Measurements from ENCODE around the gene AHNAK.
"Not testable (repeated sequence)": the region's sequence is repeated elsewhere in the genome, so short reads cannot be mapped to it uniquely, and the experiment has no call there.

Gene AHNAK

DNA sequence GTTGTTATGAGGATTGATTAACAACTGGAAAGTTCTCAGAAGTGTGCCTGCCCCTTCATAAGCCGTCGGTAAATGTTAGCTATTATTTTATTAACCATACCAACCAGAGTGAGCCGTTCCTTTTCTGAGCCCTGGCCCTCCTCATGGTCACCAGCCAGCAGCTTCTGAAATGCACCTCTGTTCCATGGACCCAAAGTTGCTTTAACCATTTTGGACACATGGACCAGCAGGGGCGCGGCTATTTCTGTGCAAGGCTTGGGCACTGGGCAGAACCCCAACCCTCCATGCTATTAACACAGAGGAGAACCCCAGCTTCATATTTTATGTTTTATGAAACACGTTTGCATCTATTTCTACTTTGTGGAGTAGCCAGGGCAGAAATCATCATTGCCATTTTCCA is 146.3 kb downstream of the AHNAK start:
- FAIRE-seq, result no peak

DNA sequence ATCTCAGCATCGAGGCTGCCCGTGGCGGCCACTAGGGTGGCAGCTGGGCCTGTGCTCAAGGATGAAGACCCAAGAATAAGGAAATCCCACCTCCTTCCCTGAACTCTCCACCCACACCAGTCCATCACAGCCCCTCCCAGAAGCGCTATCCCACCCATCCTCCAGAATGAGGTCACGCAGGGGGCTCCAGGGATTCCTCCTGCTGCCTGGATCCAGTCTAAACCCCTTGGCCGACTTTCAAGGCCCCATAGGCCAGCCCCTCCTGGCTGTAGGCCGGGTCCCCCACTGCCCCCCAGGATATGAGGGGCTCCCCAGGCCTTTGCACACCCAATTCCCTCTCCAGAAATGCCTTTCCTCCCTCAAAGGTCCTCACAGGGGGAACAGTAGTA is 146.7 kb downstream of the AHNAK start:
- no peak for FAIRE-seq

DNA sequence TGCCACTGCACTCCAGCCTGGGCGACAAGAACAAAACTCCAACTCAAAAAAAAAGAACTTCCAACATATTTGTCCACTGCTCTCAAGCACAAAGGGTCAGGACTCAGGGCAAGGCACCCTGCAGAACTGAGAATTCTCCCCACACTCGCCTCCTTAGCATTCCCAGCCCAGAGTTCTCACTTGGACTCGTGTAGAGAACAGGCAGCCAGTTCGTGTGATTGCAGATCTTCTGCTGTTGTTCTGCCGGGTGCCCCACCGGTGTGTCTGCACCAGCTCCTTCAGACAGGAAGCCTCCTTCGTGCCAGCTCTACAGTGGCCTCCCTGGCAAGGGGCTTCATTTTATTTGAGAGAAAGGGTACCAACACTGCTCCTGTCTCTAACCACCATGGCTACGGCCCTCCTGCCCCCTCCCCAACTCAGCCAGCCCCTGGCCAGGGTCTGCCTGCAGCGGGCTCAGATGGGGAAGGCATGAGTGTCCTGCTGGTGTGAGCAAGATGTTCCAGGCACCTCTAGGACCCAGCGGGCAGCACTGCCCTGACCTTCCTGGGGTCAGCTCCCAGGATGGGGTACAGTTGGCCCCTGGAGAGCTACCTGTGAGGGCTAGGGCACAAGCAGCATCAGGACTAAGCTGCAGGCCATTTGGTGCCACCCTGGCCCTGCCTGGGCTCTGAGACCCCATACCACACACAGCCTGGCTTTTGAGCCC is 147.3 kb downstream of the AHNAK start:
- no peak for FAIRE-seq

DNA sequence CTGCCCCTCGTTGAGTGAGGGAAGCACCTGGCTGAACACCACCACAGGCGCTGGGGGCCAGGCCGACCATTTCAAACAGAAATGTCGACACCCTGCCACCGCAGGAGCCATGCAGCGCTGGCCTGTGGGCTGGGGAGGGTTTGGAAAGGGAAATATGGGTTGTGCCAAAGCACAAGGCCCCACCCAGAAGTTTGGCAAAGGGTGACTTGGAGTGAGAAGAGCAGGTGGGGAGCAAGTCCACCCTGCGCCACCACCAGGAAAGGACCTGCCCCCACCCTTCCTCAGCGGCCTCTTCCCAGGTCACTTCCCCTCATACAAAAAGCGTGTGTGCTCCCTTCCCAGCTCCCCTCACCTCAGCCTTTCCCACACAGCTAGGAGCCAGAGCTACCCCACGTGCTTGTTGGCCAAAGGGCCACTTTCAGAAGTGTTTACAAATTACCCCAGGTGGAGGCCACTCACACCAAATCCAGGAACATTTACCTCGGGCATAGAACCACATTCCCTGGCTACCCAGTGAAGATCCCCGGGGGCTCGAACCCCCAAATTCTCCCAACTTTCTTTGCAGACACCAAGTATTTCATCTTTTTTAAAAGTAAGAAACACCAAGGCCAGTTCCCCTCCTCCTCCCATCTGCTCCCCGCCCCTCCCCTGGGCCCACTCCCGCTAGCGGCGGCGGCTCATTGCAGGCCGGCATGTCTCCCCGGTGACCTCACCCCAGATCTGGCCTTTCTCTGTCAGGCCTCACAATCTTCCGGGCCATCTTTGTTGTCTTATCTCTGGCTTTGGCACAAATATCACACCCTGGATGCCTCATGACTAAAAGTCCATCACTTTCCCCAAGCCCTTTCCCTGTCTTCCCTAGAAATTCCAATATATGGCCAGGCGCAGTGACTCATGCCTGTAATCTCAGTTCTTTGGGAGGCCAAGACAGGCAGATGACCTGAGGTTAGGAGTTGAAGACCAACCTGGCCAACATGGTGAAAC is 148.3 kb downstream of the AHNAK start:
- no peak for FAIRE-seq

DNA sequence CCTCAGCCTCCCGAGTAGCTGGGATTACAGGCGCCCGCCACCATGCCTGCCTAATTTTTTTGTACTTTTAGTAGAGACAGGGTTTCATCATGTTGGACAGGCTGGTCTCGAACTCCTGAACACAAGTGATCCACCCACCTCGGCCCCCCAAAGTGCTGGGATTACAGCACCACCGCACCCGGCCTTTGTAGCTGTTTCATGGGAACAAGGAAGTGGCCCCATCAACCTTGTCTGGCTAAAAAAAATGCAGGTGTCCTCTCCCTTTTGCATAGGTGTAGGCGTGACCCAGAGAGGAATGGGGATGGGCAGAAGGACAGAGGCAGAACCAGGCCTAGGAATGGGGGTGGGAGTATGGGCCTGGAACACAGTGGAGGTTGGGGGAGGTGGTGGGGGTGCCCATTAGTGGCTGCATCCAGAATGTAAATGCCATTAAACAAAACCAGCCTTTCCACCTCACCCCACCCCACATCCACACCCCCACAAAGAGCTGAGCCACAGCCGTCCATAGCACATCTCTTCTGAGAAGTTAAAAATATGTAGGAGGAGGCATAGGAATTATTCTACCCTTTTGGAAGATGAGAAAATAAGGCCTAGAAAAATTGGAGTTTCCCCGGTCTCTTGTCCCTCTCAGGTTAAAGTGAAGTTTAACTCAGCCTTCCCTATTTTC is 150.6 kb downstream of the AHNAK start:
- no peak for FAIRE-seq

DNA sequence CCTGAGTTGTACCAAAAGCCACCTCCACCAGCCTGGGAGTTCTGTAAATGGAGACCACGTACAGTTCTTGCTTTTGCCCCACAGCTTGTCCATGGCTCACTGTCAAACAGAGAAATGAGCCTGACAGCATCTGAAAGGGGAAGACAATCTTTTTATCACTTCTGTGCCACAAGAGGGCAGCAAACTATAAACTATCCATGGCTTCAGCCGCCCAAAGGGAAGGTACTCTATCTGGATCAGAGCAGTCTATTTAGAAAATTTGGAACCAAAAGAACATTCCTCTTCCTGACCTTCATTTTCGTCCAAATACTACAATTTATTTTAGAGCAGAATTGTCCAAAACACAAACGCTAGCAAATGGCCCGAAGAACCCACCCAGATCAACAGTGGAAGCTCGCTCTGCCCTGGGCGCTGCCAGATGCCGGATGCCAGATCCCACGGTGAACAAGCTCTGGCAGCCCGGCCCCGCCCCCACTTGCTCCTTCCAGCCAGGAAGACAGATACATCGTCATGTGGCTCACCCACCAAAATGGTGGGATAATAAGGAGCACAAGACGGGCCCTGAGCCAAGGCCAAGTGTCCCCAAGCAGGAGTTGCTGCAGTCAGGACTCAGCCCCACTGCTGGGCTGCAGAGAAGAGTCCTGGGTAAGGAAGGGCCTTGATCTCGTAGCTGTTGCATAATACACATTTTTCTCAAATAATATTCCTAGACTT is 151.6 kb downstream of the AHNAK start:
- FAIRE-seq, result peak; percentile 80

DNA sequence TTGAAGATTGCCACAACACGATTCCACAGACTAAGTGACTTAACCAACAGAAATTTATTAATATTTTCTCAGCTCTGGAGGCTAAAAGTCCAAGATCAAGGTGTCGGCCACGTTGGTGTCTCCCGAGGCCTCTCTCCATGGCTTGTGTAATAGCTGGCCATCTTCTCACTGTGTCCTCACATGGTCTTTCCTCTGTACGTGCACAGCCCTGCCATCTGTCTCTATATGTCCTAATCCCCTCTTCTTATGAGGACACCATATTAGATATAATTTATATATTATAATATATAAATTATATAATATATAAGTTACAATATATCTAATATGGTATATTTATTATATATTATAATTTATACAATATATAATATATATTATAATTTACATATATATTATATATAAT is 152.9 kb downstream of the AHNAK start:
- FAIRE-seq, result no peak

DNA sequence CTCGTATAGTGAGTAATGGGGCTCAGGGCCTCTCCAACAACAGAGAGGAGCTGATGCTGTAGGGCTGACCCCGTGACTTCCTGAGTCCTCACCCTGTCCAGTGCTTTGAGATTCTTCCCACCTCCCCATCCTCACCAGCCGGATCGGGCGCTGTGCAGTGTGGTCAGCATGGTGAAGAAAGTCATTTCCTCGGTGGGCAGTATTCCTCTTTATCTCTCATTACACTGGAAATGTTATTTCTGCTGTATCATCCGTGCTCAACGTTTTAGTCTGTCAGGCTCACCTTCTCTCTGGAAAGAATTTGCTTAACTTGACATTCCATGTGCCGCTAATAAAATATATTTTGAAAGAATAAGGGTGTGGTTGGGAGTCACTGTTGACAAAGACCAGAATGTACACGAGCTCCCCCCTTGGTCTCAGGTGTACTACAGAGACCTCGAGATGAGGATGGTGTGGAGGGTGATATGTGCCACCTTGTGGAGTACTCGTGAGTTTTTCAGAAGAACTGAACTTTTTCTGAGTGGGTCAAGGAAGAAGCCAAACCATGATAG is 153.5 kb downstream of the AHNAK start:
- FAIRE-seq, result no peak

DNA sequence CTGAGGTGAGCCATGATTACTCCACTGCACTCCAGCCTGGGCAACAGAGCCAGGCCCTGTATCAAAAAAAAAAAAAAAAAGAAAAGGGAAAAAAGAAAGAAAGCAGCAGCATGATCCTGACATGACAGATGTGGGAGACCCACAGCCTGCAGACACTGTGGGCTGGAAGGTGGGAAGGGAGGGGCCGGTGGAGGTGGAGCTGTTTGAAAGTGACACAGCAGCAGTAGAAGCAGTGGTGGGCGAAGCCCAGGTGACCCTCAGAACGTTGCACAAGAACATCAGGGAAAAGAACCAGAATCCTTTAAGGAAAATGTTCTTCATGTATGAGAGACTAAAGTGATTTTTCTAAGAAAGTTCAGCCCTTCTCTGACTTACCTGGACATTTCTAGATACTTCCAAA is 154.1 kb downstream of the AHNAK start:
- no peak for FAIRE-seq

DNA sequence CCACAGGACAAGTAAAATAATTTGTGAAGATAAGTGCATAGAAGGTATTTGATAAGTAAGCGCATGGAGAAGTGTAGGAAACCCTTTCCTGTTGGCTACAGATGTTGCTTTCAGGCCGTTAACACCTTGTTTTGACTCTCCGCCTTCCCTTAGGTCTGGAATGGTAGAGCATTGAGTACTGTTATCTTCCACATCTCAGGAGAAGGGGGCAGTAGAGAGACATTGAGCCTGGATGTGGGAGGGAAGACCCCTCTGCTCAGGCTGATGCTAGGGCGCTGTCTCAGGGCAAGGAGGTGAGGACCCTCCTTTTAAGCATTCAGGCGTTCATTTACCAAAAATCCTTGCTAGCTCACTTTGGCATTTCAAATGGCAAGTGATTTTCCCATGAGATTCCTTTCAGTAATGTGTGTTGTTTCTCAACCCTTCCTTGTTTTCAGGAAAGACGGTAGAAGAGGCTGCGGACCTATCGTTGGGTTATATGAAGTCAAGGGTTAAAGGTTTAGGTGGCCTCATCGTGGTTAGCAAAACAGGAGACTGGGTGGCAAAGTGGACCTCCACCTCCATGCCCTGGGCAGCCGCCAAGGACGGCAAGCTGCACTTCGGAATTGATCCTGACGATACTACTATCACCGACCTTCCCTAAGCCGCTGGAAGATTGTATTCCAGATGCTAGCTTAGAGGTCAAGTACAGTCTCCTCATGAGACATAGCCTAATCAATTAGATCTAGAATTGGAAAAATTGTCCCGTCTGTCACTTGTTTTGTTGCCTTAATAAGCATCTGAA is 154.8 kb downstream of the AHNAK start:
- no peak for FAIRE-seq

DNA sequence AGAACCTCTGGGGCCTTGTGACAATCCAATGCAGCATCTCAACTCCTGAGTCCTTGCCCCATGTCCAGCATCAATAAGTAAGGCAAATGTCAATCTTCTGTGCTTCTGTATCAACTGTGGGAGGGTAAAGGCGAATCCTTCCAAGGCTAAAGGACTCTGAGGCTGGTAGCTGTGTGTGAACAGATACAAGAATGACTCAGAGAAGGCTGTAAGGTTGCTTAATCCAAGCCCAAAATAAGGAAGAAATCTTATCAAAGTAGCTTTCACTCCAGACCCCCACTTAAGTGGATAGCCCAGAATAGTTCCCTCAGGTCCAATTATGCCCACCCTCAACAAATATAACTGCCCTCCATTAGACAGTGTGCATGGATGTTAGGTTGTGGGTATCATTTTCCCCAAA is 155.9 kb downstream of the AHNAK start:
- no peak for FAIRE-seq

DNA sequence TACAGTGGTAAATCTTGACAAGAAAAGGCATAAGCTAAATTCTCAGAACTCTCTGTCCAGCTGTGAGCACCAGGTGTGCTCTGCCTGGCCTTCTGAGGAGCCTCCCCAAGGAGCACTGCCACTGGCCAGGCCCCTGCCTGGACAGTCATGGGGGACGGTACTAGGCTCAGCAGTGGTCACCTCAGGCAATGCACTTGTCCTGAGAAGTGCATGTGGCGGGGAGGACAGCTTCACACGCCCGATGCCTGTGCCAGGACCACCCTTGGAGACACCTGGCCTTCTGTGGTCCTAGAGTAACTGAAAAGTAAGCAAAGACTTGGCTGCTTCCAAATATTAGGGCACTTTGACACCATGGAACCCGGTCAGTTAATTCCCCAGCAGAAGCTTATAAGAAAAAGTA is 156.4 kb downstream of the AHNAK start:
- no peak for FAIRE-seq

DNA sequence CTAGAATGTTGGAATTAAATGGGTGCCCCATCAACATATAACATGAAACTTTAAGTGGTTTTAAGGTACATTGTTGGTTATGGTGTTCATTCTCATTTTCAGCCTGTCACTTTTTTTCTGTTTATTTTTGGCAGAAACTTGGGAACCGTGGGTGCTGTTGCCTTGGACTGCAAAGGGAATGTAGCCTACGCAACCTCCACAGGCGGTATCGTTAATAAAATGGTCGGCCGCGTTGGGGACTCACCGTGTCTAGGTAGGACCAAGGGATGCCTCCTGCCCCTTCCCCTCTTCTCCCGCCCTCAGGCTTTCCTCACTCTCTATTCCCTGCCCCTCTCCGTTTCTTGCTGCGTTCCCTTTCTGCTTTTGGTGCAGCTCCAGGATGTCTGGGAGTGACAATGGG is 157.6 kb downstream of the AHNAK start:
- FAIRE-seq, result no peak

DNA sequence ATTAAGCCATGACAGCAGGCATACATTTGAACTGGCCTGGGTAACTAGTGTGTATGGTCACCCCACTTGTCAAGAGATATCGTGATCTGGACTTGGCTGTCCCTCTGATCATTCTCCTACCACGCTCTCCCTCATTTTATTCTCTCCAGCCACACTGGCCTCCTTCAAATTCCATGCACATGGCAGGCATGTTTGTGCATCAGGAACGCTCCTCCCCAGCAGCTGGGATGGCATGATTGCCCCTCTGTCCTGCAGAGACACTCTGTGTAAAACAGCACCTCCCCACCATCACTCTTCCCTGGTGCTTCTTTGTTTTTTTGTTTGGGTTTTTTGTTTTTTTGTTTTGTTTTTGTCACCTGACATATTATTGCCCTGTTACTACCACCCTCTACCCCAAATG is 159.2 kb downstream of the AHNAK start:
- no peak for FAIRE-seq

DNA sequence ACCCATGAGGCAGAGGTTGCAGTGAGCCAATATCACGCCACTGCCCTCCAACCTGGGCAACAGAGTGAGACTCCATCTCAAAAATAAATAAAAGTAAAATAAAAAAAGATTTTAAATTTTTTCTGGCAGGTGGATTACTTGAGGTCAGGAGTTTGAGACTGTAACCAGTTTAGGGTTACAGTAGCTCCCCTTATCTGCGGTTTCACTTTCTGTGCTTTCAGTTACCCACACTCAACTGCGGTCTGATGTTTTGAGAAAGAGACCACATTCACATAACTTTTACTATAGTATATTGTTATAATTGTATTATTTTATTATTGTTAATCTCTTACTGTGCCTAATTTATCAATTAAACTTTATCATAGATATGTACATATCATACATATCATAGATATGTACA is 160.5 kb downstream of the AHNAK start:
- not testable (repeated sequence) for FAIRE-seq

DNA sequence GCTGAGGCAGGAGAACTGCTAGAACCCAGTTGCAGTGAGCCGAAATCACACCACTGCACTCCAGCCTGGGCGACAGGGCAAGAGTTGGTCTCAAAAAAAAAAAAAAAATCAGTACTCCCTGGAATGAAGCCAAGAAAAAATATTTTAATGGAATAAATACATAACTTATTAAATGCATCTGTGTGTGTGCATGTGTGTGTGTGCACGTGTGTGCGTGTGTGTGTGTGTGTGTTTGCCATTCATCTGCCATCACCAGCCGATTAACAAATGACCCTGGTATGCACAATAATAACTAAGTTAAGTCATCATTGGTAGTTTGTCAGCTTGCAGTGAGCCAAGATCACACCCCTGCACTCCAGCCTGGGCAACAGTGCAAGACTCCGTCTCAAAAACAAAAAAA is 162.8 kb downstream of the AHNAK start:
- no peak for FAIRE-seq

Measured in TTC549 (cell line).